Stomach (tissue), 4 donors: Measurements from ENCODE around the gene PRR5L.

Source experiments
- CTCF ChIP-seq, 7 experiments: fragments of 450-650 bp in 4 of 7; fragments of 200-600 bp in 3 of 7; sonication (generic) in 3 of 7; IDR thresholded peaks; one replicate each; pipeline ENCODE4 v1.5.1; 2016 to 2019; ENCODE audit warnings: antibody characterized with exemption in 7 of 7, control low read depth in 2 of 7, mild to moderate bottlenecking in 1 of 7
- EP300 ChIP-seq: sonication (generic); formaldehyde crosslinking; IDR thresholded peaks from one replicate; pipeline ENCODE4 v1.6.1; 2017; ENCODE audit warnings: antibody characterized with exemption
- POLR2A ChIP-seq, 4 donors: fragments of 450-650 bp; IDR thresholded peaks; one replicate each; pipeline ENCODE4 v1.6.1; 2016; ENCODE audit warnings: antibody characterized with exemption in 4 of 4, control low read depth in 2 of 4, mild to moderate bottlenecking in 1 of 4, moderate library complexity in 1 of 4
- POLR2AphosphoS5 ChIP-seq, 3 donors: sonication (generic); formaldehyde crosslinking; IDR thresholded peaks; one replicate each; pipeline ENCODE4 v1.6.1; 2016; ENCODE audit warnings: antibody characterized with exemption in 3 of 3

GRCh38 chr11:36271794-36272407 is 24.2 kb upstream of the PRR5L start:
- no peak for TF ChIP-seq CTCF (IDR thresholded peaks at IDR 0.05)
- TF ChIP-seq POLR2AphosphoS5 (IDR thresholded peaks at IDR 0.05), result no peak
- TF ChIP-seq POLR2A (IDR thresholded peaks at IDR 0.05), result no peak
- TF ChIP-seq EP300, result no peak
